LNCAP (cell line): ENCODE data around the gene GABRR3.

Experiments
- TF ChIP-seq, protein P1 (sequence below): fragments of 450-650 bp; IDR thresholded peaks from 2 replicates; pipeline ENCODE4 v1.5.1; 2017; ENCODE audit warnings: mild to moderate bottlenecking

Gene GABRR3

GRCh38 chr3:97994328-97994945 lies 40.7 kb downstream of the GABRR3 start:
- TF ChIP-seq, protein P1, sequence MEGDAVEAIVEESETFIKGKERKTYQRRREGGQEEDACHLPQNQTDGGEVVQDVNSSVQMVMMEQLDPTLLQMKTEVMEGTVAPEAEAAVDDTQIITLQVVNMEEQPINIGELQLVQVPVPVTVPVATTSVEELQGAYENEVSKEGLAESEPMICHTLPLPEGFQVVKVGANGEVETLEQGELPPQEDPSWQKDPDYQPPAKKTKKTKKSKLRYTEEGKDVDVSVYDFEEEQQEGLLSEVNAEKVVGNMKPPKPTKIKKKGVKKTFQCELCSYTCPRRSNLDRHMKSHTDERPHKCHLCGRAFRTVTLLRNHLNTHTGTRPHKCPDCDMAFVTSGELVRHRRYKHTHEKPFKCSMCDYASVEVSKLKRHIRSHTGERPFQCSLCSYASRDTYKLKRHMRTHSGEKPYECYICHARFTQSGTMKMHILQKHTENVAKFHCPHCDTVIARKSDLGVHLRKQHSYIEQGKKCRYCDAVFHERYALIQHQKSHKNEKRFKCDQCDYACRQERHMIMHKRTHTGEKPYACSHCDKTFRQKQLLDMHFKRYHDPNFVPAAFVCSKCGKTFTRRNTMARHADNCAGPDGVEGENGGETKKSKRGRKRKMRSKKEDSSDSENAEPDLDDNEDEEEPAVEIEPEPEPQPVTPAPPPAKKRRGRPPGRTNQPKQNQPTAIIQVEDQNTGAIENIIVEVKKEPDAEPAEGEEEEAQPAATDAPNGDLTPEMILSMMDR: no peak

GRCh38 chr3:97993526-97993925 lies 41.6 kb downstream of the GABRR3 start:
- TF ChIP-seq, protein P1: no peak

GRCh38 chr3:97992547-97993173 lies 42.5 kb downstream of the GABRR3 start:
- TF ChIP-seq, protein P1: no peak

- TF ChIP-seq, protein P1: no peak
These were observed 43.8 kb downstream of the GABRR3 start for GRCh38 chr3:97991293-97991682.

DNA sequence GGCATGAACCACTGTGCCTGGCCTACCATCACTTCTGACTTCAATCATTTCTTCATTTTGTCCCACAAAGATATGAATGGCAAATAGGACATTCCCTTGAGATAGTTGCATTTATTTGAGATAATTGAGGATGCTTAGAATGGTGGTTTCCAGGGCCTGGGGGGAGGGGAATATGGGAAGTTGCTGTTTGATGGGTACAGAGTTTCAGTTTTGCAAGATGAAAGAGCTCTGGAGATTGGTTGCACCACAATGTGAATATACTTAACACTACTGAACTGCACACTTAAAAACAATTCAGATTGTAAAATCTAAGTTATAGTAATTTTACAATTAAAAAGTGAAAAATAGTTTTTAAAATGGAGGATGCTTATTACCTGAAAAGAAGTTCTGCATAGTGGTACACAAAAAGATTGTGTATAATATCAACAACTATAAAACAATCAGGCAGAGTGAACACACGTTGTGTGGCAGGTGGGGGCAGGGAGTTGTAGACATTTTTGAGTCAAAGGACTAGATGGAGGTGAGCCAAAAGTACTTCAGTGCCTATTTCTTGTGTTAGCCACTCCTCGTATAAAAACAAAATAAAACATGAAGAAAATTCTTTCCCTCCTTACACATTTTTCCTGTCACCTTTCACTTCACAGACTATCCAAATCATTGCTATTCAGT lies 44.4 kb downstream of the GABRR3 start:
- TF ChIP-seq, protein P1: no peak

DNA sequence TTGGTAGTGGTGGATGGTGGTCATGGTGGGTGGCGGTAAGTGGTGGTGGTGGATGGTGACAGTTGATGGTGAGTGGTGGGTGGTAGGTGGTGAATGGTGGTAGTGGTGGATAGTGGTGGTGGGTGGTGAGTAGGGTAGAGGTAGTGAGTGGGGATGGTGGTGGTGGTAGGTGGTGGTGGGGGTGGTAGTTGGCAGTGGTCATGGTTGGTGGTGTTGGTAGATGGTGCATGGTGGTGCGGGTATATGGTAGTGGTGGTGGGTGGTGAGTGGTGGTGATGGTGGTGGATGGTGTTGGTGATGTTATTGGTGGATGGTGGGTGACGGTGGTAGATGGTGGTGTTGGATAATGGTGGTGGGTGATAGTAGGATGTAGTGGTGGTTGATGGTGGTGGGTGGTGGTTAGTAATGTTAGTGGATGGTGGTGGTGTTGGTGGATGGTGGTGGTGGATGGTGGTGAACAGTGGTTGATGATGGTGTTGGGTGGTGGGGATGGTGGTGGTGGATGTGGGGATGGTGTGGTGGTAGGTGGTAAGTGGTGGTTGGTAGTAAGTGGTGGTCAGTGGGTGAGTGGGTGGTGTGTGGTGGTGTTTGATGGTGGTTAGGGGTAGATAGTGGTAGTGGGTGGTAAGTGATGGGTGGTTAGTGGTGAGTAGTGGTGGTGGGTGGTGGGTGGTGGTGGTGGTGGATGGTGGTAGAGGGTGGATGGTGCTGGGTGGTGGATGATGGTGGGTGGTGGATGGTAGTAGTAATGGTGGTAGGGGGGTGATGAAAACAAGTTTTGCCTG lies 46.1 kb downstream of the GABRR3 start:
- TF ChIP-seq, protein P1: no peak

GRCh38 chr3:97987306-97987705 lies 47.8 kb downstream of the GABRR3 start:
- TF ChIP-seq, protein P1: no peak
